Iris pigment epithelial cell (primary cell): ENCODE measurements around the gene AFF3.
"Not testable (repeated sequence)": the region's sequence is repeated elsewhere in the genome, so short reads cannot be mapped to it uniquely, and the experiment has no call there.

Experiments used
- DNase-seq: peaks from one replicate; pipeline ENCODE4 v3.0.0-alpha.2; 2011; ENCODE audit warnings: low read depth

AFF3 gene

DNA sequence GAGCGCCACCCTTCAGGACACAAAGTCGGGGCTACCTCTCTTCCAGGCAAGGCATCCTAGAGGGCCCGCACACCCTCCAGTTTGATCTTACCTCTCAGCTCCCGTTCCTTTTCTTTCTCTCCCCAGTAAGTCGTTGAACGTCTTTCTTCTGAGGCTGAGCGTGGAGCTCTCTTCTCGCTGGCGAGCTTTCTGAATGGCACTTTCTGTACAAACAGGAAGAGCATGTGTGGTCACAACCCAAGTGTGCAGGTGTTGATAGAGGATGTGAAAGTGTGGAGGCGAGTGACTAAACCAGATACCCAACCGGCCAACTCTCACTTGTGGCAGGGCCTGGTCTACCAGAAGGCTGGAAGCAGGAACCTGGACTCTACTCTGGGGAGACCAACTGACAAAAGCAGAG, at the start of gene AFF3:
Gene AFF3, minus strand, starts transcription at position 198 of the 400 bp plus-strand sequence. CDS start 38,136 bp downstream, outside the sequence.
- DNase-seq, result no peak

GRCh38 chr2:100189387-100189786, 47.0 kb upstream of the AFF3 start:
- no peak for DNase-seq

DNA sequence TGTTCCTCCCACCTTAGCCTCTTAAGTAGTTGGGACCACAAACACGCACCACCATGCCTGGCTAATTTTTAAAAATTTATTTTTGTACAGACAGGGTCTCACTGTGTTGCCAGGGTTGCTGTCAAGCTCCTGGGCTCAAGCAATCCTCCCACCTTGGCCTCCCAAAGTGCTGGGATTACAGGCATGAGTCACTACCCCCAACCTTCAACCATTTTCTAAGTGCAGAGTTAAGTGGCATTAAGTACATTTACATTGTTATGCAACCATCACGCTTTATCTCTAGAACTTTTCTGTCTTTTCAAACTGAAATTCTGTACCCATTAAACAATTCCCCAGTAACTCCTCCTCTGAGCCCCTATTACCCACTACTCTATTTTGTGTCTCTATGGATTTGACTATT, 45.9 kb upstream of the AFF3 start:
- DNase-seq, result peak; percentile 20

DNA sequence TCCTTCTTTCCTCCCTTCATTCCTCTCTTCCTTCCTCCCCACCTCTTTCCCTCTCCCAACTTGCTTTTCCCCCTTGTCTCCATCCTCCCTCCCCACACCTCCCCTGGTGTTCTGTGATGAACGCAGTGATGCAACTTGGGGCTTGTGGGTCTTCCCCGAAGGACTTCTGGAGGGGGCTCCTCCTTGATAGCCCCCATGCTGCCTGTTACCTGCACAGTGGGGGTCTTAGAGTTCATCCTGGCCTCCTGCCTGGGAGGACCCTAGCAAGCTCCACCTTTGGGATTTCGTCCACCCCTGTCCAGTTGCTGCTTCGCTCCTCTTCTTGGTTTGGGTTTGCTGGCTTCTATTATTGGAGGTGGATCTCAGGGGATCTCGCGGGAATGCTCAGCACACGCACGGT, 43.7 kb upstream of the AFF3 start:
- DNase-seq, result no peak

GRCh38 chr2:100185516-100185915, 43.1 kb upstream of the AFF3 start:
- DNase-seq, result no peak

- DNase-seq, result no peak
Observed at GRCh38 chr2:100185105-100185504, 42.7 kb upstream of the AFF3 start.

GRCh38 chr2:100184055-100184737, 41.8 kb upstream of the AFF3 start:
- DNase-seq, result no peak

- DNase-seq, result no peak
Observed at GRCh38 chr2:100182494-100183361, 40.3 kb upstream of the AFF3 start.

DNA sequence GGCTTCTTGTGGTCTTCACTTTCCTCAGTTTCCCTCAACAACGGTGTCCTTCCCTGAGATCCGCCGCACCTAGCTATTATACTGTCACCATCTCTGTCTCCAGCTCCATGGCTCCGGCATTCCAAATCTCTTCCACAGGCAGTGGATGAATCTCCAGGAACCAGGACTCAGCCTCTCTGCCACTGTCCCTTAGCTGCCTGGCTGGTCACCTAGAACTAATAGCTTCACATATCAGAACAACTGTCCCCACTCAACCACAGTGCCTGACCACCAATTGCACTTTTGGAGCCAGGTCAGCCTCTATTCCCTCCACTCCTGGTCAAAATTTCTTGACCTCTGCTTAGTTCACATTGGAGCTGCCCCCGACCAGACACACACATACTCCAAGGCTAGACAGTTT, 38.1 kb upstream of the AFF3 start:
- no peak for DNase-seq

- DNase-seq, result no peak
Observed at GRCh38 chr2:100179806-100180205, 37.4 kb upstream of the AFF3 start.

GRCh38 chr2:100178864-100179263, 36.5 kb upstream of the AFF3 start:
- DNase-seq, result no peak

- DNase-seq, result peak; percentile 53
Observed at GRCh38 chr2:100178085-100178788, 35.8 kb upstream of the AFF3 start.

DNA sequence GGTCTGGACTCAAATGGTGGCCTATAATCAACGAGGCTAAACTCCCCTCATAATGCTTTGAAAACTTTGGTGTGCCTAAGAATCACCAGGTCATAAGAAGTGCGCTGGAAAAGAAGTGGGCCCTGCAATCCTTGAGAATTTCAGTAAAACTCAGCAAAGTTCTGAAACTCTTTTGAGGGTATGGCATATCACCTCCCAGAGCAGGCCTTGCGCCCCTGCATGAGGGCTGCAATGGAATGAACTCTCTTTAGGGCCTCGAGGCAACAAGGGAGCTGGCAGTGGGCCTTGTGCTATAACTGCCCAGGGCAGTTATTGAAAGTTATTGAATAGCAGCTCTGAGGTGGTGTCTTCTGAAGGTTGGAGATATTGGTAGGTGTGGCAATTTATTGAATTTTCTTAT, 34.5 kb upstream of the AFF3 start:
- no peak for DNase-seq

DNA sequence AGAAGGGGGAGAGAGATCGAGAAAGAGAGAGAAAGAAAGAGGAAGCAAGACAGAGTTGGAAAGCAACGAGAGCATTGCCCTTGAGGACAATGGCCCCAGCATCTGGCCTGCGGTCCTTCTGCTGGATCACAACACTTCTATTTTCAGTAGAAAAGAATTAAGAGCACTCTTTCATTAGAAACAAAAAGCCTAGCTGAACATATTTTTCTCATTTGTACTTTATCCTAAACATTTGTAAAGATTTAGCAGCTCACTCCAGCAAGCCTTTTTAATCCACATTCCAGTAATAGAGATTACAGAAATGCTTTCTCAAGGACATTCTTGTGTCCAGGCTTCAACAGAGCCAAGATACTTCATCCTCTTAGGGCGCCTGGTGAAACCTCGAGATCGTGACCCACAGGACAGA, 31.6 kb upstream of the AFF3 start:
- DNase-seq, result peak; percentile 38

DNA sequence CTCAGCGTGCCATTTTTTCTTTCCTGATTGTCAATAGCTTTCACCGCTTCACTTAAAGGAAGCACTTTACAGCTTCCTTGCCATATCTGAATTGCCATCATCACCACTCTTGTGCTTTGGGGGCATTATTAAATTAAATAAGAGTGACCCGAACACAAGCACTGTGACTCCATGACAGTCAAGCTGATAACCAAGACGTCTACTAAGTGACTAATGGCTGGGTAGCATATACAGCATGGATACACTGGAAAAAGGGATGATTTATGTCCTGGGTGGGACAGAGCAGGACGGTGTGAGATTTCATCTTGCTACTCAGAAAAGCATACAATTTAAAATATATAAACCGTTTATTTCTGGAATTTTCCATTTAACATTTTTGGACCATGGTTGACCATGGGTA, 24.3 kb upstream of the AFF3 start:
- no peak for DNase-seq

GRCh38 chr2:100163605-100164004, 21.2 kb upstream of the AFF3 start:
- DNase-seq, result no peak

DNA sequence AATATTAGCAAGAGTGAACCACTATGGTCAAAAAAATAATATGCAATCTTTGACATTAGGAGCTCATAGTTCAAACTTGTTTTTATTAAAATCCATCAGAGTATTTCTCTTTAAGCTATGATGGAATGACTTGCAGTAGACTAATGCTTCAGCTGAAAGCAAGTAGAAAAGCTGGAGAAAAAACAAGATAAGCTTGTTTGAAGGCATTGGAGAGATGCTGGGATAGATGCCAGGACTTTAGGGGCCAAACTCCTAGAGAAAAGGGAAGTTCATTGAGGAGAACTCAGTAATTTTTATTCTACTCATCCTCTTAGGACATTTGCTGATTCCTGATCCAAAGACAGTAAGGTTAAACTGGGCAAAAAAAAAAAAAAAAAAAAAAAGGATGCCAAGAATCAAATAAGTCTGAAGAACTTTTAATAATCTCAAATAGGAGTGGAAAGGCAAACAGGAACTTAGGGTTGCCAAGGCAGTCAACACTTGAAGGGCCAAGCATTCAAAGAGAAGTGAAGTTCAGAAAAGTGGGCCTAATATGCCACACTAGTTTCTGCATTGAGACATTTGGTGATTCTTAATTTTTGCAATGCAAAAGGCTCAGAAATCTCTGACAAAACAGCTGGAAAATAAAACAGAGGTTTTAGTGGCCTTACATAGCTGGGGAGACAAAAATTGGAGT, 19.7 kb upstream of the AFF3 start:
- no peak for DNase-seq

GRCh38 chr2:100160396-100160795, 18.0 kb upstream of the AFF3 start:
- no peak for DNase-seq

DNA sequence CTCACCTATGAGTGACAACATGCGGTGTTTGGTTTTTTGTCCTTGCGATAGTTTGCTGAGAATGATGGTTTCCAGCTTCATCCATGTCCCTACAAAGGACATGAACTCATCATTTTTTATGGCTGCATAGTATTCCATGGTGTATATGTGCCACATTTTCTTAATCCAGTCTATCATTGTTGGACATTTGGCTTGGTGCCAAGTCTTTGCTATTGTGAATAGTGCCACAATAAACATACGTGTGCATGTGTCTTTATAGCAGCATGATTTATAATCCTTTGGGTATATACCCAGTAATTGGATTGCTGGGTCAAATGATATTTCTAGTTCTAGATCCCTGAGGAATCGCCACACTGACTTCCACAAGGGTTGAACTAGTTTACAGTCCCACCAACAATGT, 9.4 kb upstream of the AFF3 start:
- DNase-seq, result not testable (repeated sequence)

- DNase-seq, result no peak
Observed at GRCh38 chr2:100151310-100151709, 8.9 kb upstream of the AFF3 start.

DNA sequence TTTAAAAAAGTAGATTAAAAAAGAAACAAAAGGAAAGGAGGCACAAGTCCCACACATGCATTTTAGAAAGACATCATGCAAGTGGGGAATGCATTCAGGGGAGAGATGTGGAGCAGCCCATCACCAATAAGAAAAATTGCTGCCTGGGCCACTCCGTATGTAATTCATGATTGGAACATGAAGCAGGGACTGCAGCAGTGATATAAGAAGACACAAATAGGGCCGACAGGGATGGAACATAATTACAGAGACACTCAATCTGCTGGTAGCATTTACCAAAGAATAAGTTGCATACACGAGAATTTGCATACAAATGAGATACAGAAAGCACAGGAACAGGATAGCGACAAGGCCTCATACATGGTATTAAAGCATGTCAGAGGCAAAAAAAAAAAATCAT, 6.5 kb upstream of the AFF3 start:
- DNase-seq, result no peak

GRCh38 chr2:100146657-100146960, 4.2 kb upstream of the AFF3 start:
- DNase-seq, result no peak
